HepG2 (cell line): ENCODE measurements around the gene IL27RA. TPM values are rescaled to one million over a fixed set of nuclear protein-coding genes. Genes with fewer than 3 reads are reported as not detected.

Source experiments
- ARNTL ChIP-seq: sonication (generic); formaldehyde crosslinking; IDR thresholded peaks from 2 replicates; pipeline ENCODE4 v1.4.0; 2020; ENCODE audit warnings: mild to moderate bottlenecking, missing genetic modification reagents
- CHCHD3 ChIP-seq: sonication (generic); formaldehyde crosslinking; IDR thresholded peaks from 2 replicates; pipeline ENCODE4 v1.8.0; 2022; ENCODE audit warnings: mild to moderate bottlenecking, missing genetic modification reagents, moderate library complexity
- DMAP1 ChIP-seq: IDR thresholded peaks from 2 replicates; pipeline ENCODE4 v1.6.1; 2016
- E2F1 ChIP-seq: sonication (generic); formaldehyde crosslinking; IDR thresholded peaks from 2 replicates; pipeline ENCODE4 v1.5.0; 2020; ENCODE audit warnings: missing genetic modification reagents
- FOXA1 ChIP-seq, 2 experiments: fragments of 450-650 bp in 1 of 2; sonication (generic) in 1 of 2; formaldehyde crosslinking in 1 of 2; IDR thresholded peaks; 2 replicates each; pipeline versions ENCODE4 v1.4.0 to v1.6.1; 2016 to 2020; ENCODE audit warnings: missing genetic modification reagents in 1 of 2
- JDP2 ChIP-seq: sonication (generic); formaldehyde crosslinking; IDR thresholded peaks from 2 replicates; pipeline ENCODE4 v1.8.1; 2022; ENCODE audit warnings: missing genetic modification reagents, borderline replicate concordance
- MAFF ChIP-seq: IDR thresholded peaks from 2 replicates; pipeline ENCODE4 v1.6.1; 2011; ENCODE audit warnings: low read depth, low read length, improper control_type of control experiment
- MAZ ChIP-seq, 2 experiments: sonication (generic) in 1 of 2; formaldehyde crosslinking in 1 of 2; IDR thresholded peaks; 2 replicates each; pipeline versions ENCODE4 v1.5.0 to v1.6.1; 2012 to 2020; ENCODE audit warnings: low read depth in 2 of 2, mild to moderate bottlenecking in 2 of 2, borderline replicate concordance in 1 of 2, improper control_type of control experiment in 1 of 2, low read length in 1 of 2, missing genetic modification reagents in 1 of 2, moderate library complexity in 1 of 2
- MED13 ChIP-seq: sonication (generic); formaldehyde crosslinking; IDR thresholded peaks from 2 replicates; pipeline ENCODE4 v1.5.0; 2020; ENCODE audit warnings: missing genetic modification reagents
- MEIS1 ChIP-seq: sonication (generic); formaldehyde crosslinking; IDR thresholded peaks from 2 replicates; pipeline ENCODE4 v1.9.0; 2021; ENCODE audit warnings: mild to moderate bottlenecking, missing genetic modification reagents, moderate library complexity, borderline replicate concordance
- MYC ChIP-seq: sonication (generic); formaldehyde crosslinking; IDR thresholded peaks from 2 replicates; pipeline ENCODE4 v1.9.0; 2021; ENCODE audit warnings: missing genetic modification reagents, borderline replicate concordance
- RCOR2 ChIP-seq: IDR thresholded peaks from 2 replicates; pipeline ENCODE4 v1.6.1; 2016; ENCODE audit warnings: missing biosample characterization, missing genetic modification reagents
- SMARCC2 ChIP-seq: fragments of 450-650 bp; IDR thresholded peaks from 2 replicates; pipeline ENCODE4 v1.6.1; 2017; ENCODE audit warnings: antibody characterized with exemption, mild to moderate bottlenecking
- SRSF9 ChIP-seq: fragments of 200-400 bp; formaldehyde crosslinking; IDR thresholded peaks from 2 replicates; pipeline ENCODE4 v1.6.1; 2018; ENCODE audit warnings: borderline replicate concordance, mild to moderate bottlenecking, low read depth, low read length; ENCODE audit not compliant: insufficient read depth, poor library complexity, severe bottlenecking
- THAP8 ChIP-seq: sonication (generic); formaldehyde crosslinking; IDR thresholded peaks from 2 replicates; pipeline ENCODE4 v1.5.1; 2020; ENCODE audit warnings: missing genetic modification reagents, mild to moderate bottlenecking, borderline replicate concordance
- ZNF432 ChIP-seq: sonication (generic); formaldehyde crosslinking; IDR thresholded peaks from 2 replicates; pipeline ENCODE4 v1.5.0; 2020; ENCODE audit warnings: missing genetic modification reagents, mild to moderate bottlenecking, borderline replicate concordance
- ZNF556 ChIP-seq: sonication (generic); formaldehyde crosslinking; IDR thresholded peaks from 2 replicates; pipeline ENCODE4 v1.4.0; 2020; ENCODE audit warnings: mild to moderate bottlenecking, missing genetic modification reagents, borderline replicate concordance
- ZNF644 ChIP-seq: IDR thresholded peaks from 2 replicates; pipeline ENCODE4 v1.6.1; 2016; ENCODE audit warnings: low read depth
- ZNF7 ChIP-seq: IDR thresholded peaks from 2 replicates; pipeline ENCODE4 v1.6.1; 2016; ENCODE audit warnings: missing biosample characterization, missing genetic modification reagents
- ZNF773 ChIP-seq: sonication (generic); formaldehyde crosslinking; IDR thresholded peaks from 2 replicates; pipeline ENCODE4 v1.4.0; 2020; ENCODE audit warnings: missing genetic modification reagents, borderline replicate concordance
- ZSCAN9 ChIP-seq: IDR thresholded peaks from 2 replicates; pipeline ENCODE4 v1.6.1; 2016; ENCODE audit warnings: borderline replicate concordance
- polyA plus RNA-seq, 8 experiments: library from polyadenylated mRNA; depleted of rRNA in 3 of 8; stranded (reverse) in 7 of 8; unstranded in 1 of 8; fragments of >200 nt; fragmentation: Illumina TruSeq in 4 of 8; extraction: Trizol in 4 of 8; gene quantifications; 2 replicates each; pipeline versions ENCODE4 v1.2.1 to v1.2.3, GENCODE V29; 2011 to 2016; ENCODE audit warnings: low read depth in 4 of 8, missing spikeins in 1 of 8, mixed read lengths in 1 of 8; ENCODE audit not compliant: insufficient read depth in 1 of 8
- total RNA-seq, 5 experiments: library from RNA; depleted of rRNA; stranded (reverse); fragments of >200 nt; fragmentation: Illumina TruSeq; extraction: Trizol; gene quantifications; 2 replicates each; pipeline ENCODE4 v1.2.3, GENCODE V29; 2016; ENCODE audit warnings: low read depth in 1 of 5
- TF ChIP-seq, protein P1 (sequence below): sonication (generic); formaldehyde crosslinking; IDR thresholded peaks from 2 replicates; pipeline ENCODE4 v1.9.0; 2021; ENCODE audit warnings: mild to moderate bottlenecking, missing genetic modification reagents

IL27RA gene
- total and polyA plus RNA-seq, 2 of the 13 experiments (the other 11 are each of a cell fraction or from before 2014, with no cell fraction given) = 3.5 to 8.1 TPM

DNA sequence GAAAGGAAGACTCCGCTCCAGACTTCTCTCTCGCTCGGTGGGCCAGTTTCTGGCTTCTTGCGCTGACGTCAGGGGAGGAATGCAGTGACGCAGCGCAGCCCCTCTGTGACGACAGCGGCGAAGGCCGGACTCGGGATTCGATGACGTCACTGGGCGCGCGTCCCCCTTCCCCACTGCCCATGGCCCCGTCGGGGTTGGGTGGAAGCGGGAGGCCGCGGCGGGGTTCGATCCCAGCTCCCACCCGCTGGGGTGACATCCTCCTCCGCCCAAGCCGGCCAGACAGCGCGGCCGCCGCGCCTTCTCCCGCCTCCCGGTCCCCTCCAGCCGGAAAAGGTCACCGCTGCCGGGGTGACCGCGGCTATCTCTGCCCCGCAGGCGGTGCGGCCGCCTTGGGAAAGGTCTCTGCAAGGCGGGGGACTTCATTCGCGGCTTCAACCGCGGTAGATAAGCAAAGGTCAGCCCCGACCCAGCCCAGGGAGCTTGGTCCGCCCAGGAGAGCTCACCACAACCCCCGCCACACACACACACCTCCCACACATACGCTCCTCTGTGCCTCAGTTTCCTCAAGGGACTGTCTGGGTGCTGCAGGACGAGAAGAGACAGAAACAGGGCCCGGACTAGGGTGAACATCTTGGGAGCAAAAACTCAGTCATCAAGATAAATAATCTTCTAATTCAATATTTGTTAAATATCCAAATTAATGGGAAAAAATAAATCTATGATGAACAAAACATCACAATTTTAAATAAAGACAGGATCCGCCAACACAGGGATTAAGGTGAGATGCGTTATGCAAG, 24.6 kb upstream of the IL27RA start (continued):
- TF ChIP-seq THAP8 (no peak), ZSCAN9 (CRISPR knock-in tag) (peak; percentile 86; the same call in 1 of the 2 replicates), ZNF644 (CRISPR knock-in tag) (no peak), ZNF432 (no peak), JDP2 (no peak), MAFF (no peak), MAZ (IDR thresholded peaks at IDR 0.05; ENCODE audit: borderline replicate concordance, low read depth, low read length) (peak; percentile 61; the same call in 1 of the 2 replicates), MAZ (CRISPR knock-in tag; IDR thresholded peaks at IDR 0.05; ENCODE audit: low read depth) (peak; percentile 96), MEIS1 (CRISPR knock-in tag) (no peak), RCOR2 (CRISPR knock-in tag) (peak; percentile 75; the same call in 1 of the 2 replicates), DMAP1 (CRISPR knock-in tag) (peak; percentile 81), ARNTL (CRISPR knock-in tag) (no peak; the same call in 1 of the 2 replicates), ZNF556 (no peak), CHCHD3 (CRISPR knock-in tag) (no peak), ZNF7 (CRISPR knock-in tag) (no peak), ZNF773 (CRISPR knock-in tag) (no peak), SMARCC2 (no peak), SRSF9 (no peak), FOXA1 (IDR thresholded peaks at IDR 0.05) (no peak), FOXA1 (CRISPR knock-in tag; IDR thresholded peaks at IDR 0.05) (no peak), MYC (CRISPR knock-in tag) (peak; percentile 72), MED13 (CRISPR knock-in tag) (no peak), E2F1 (peak; percentile 65)
- TF ChIP-seq, protein P1, sequence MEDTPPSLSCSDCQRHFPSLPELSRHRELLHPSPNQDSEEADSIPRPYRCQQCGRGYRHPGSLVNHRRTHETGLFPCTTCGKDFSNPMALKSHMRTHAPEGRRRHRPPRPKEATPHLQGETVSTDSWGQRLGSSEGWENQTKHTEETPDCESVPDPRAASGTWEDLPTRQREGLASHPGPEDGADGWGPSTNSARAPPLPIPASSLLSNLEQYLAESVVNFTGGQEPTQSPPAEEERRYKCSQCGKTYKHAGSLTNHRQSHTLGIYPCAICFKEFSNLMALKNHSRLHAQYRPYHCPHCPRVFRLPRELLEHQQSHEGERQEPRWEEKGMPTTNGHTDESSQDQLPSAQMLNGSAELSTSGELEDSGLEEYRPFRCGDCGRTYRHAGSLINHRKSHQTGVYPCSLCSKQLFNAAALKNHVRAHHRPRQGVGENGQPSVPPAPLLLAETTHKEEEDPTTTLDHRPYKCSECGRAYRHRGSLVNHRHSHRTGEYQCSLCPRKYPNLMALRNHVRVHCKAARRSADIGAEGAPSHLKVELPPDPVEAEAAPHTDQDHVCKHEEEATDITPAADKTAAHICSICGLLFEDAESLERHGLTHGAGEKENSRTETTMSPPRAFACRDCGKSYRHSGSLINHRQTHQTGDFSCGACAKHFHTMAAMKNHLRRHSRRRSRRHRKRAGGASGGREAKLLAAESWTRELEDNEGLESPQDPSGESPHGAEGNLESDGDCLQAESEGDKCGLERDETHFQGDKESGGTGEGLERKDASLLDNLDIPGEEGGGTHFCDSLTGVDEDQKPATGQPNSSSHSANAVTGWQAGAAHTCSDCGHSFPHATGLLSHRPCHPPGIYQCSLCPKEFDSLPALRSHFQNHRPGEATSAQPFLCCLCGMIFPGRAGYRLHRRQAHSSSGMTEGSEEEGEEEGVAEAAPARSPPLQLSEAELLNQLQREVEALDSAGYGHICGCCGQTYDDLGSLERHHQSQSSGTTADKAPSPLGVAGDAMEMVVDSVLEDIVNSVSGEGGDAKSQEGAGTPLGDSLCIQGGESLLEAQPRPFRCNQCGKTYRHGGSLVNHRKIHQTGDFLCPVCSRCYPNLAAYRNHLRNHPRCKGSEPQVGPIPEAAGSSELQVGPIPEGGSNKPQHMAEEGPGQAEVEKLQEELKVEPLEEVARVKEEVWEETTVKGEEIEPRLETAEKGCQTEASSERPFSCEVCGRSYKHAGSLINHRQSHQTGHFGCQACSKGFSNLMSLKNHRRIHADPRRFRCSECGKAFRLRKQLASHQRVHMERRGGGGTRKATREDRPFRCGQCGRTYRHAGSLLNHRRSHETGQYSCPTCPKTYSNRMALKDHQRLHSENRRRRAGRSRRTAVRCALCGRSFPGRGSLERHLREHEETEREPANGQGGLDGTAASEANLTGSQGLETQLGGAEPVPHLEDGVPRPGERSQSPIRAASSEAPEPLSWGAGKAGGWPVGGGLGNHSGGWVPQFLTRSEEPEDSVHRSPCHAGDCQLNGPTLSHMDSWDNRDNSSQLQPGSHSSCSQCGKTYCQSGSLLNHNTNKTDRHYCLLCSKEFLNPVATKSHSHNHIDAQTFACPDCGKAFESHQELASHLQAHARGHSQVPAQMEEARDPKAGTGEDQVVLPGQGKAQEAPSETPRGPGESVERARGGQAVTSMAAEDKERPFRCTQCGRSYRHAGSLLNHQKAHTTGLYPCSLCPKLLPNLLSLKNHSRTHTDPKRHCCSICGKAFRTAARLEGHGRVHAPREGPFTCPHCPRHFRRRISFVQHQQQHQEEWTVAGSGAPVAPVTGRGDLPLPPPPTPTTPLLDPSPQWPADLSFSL = 0 out of 2 replicates have a peak, but pooled peaks have one; percentile 11
